IPS-18a (cell line): Measurements from ENCODE around the gene CCDC141.
"Not testable (repeated sequence)": the region's sequence is repeated elsewhere in the genome, so short reads cannot be mapped to it uniquely, and the experiment has no call there.

Source experiments
- H3K27ac ChIP-seq: one replicate; pipeline ENCODE4 v1.5.1; 2013; ENCODE audit warnings: low read length
- H3K27me3 ChIP-seq: one replicate; pipeline ENCODE4 v1.6.1; 2013; ENCODE audit warnings: mild to moderate bottlenecking, low read length; ENCODE audit not compliant: control insufficient read depth, insufficient read depth
- H3K36me3 ChIP-seq: one replicate; pipeline ENCODE4 v1.6.1; 2013; ENCODE audit warnings: low read depth, low read length; ENCODE audit not compliant: control insufficient read depth
- H3K4me1 ChIP-seq: one replicate; pipeline ENCODE4 v1.6.1; 2013; ENCODE audit warnings: low read depth, low read length; ENCODE audit not compliant: control insufficient read depth
- H3K4me3 ChIP-seq: one replicate; pipeline ENCODE4 v1.5.1; 2013; ENCODE audit warnings: low read length
- H3K9ac ChIP-seq: one replicate; pipeline ENCODE4 v1.6.1; 2013; ENCODE audit warnings: mild to moderate bottlenecking, low read length, moderate library complexity
- H3K9me3 ChIP-seq: one replicate; pipeline ENCODE4 v1.6.1; 2013; ENCODE audit warnings: low read depth, low read length; ENCODE audit not compliant: control insufficient read depth

CCDC141 gene

GRCh38 chr2:179068991-179069643, 19.2 kb upstream of the CCDC141 start:
- no peak overlapping the region for H3K4me3 ChIP-seq
- no peaks in the 10 kb centered on the region for H3K9me3 ChIP-seq
- H3K27ac ChIP-seq = no peak overlapping the region
- no peak overlapping the region for H3K9ac ChIP-seq
- H3K36me3 ChIP-seq = no peaks in the 10 kb centered on the region
- H3K4me1 ChIP-seq = no peaks in the 10 kb centered on the region
- no peaks in the 10 kb centered on the region for H3K27me3 ChIP-seq

DNA sequence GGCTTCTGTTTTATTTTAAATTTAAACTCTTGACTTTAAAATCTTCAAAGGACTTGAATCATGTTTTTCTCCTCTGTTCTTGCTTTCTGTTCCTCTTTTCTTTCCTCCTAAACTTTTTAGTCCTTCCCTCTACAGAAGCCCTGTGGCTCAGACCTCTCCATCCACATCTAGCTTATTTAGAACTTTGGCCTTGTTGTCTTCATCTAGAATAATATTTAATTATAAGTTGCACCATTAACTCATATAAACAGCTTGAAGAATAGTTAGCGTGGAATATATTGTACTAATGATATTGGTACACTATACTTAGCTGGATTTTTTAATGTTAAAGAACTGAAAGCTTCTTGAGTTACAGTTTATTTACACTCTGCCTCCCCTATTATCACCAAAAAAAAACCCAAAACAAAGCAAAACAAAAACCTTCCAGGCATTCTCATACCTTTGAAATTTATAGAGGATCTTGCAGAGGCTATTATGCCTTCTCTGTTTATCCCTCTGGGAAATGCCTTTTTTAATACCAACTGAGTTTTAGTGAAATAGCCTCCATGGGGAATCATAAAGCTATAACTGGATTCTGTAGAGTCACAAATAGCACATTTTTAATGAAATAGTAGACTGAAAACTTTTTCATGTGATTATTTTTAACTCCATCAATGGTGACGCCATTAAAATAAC, 9.2 kb upstream of the CCDC141 start:
- H3K36me3 ChIP-seq = no peaks in the 10 kb centered on the region
- no peaks in the 10 kb centered on the region for H3K27me3 ChIP-seq
- H3K9ac ChIP-seq = no peak overlapping the region
- H3K9me3 ChIP-seq = no peaks in the 10 kb centered on the region
- H3K27ac ChIP-seq = no peak overlapping the region
- H3K4me3 ChIP-seq = no peak overlapping the region
- peaks cover 12% of the 10 kb centered on the region for H3K4me1 ChIP-seq

DNA sequence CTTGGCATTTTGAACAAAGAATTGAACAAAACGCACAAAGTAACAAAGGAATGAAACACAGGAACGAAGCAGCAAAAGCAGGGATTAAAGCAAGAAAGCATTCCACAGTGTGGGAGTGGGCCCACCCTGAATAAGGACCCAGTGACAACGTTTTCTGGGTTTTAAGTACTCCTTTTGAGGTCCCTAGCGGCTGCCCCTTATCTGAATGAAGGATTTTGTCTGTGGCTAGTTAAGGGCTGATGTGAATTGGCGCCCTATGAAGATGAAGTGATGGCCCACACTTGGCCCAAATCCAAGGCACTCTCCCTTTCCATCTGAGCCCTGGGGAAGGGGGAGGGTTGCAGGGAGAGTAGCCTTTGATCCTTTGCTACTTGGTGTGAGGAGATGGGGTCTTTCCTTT, 7.8 kb upstream of the CCDC141 start:
- Histone ChIP-seq H3K9ac (no peak overlapping the region), H3K27me3 (no peaks in the 10 kb centered on the region), H3K36me3 (no peaks in the 10 kb centered on the region), H3K4me1 (peaks cover 12% of the 10 kb centered on the region), H3K9me3 (no peaks in the 10 kb centered on the region), H3K27ac (no peak overlapping the region), H3K4me3 (no peak overlapping the region)

DNA sequence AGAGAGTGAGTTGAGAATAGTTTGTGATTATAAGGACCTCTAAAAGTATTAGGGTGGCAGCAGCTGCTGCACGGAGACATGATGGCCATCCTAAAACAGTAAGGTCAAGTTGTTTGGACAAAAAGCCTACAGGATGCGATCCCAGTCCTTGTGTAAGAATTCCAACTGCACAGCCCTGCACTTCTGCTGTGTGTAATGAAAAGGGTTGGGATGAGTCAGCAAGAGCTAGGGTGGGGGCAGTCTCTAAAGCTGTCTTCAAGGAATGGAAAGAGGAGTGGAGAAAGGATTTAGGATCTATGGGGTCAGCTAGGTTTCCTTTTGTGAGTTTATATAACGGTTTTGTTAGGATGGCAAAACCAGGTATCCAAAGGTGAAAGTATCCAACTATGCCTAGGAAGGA, 3.6 kb upstream of the CCDC141 start:
- not testable (repeated sequence) for H3K27me3 ChIP-seq, H3K9me3 ChIP-seq, H3K27ac ChIP-seq, H3K9ac ChIP-seq, H3K36me3 ChIP-seq, H3K4me3 ChIP-seq
- peaks cover 20% of the 10 kb centered on the region for H3K4me1 ChIP-seq

- no peak overlapping the region for H3K4me3 ChIP-seq
- H3K9ac ChIP-seq = no peak overlapping the region
- peaks cover 20% of the 10 kb centered on the region for H3K4me1 ChIP-seq
- no peaks in the 10 kb centered on the region for H3K9me3 ChIP-seq
- no peaks in the 10 kb centered on the region for H3K36me3 ChIP-seq
- H3K27ac ChIP-seq = no peak overlapping the region
- H3K27me3 ChIP-seq = no peaks in the 10 kb centered on the region
These were observed 1.3 kb upstream of the CCDC141 start for GRCh38 chr2:179051250-179051649.

GRCh38 chr2:179050755-179051154, 818 bp upstream of the CCDC141 start:
- Histone ChIP-seq H3K9me3 (no peaks in the 10 kb centered on the region), H3K4me3 (no peak overlapping the region), H3K27me3 (no peaks in the 10 kb centered on the region), H3K27ac (no peak overlapping the region), H3K36me3 (no peaks in the 10 kb centered on the region), H3K9ac (no peak overlapping the region), H3K4me1 (peaks cover 20% of the 10 kb centered on the region)

DNA sequence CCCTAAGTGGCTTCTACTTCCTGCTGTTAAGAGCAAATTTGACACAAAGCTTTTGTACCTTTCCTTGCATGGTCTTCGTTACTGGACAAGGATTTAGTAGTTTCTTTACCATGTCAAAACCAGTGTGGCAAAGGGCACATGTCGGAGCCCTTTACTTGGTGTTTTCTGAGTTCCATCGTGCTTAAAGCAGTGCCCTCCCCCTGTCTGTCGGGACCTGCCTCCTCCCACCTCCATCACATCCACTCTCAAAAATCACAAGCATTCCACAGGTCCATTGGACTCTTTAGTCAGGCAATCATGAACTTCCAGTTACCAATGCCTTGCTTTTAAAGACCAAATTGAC, 763 bp downstream of the CCDC141 start:
- Histone ChIP-seq H3K9ac (no peak overlapping the region), H3K36me3 (no peaks in the 10 kb centered on the region), H3K4me1 (peaks cover 20% of the 10 kb centered on the region), H3K9me3 (no peaks in the 10 kb centered on the region), H3K27ac (no peak overlapping the region), H3K27me3 (no peaks in the 10 kb centered on the region), H3K4me3 (no peak overlapping the region)

- Histone ChIP-seq H3K36me3 (no peaks in the 10 kb centered on the region), H3K27ac (no peak overlapping the region), H3K4me3 (no peak overlapping the region), H3K4me1 (peaks cover 20% of the 10 kb centered on the region), H3K27me3 (no peaks in the 10 kb centered on the region), H3K9ac (no peak overlapping the region), H3K9me3 (no peaks in the 10 kb centered on the region)
These were observed 1.8 kb downstream of the CCDC141 start for GRCh38 chr2:179048099-179048498.

DNA sequence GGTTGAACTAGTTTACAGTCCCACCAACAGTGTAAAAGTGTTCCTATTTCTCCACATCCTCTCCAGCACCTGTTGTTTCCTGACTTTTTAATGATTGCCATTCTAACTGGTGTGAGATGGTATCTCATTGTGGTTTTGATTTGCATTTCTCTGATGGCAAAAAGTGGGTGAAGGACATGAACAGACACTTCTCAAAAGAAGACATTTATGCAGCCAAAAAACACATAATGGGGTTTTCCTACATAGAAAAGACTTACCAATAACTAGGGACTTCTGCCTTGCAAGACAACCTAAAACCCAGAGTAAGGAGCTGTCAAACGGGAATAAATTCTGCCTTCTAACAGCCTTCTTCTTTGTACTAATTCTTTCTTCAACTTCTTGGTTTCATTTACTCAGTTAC, 4.3 kb downstream of the CCDC141 start:
- H3K9ac ChIP-seq, H3K4me3 ChIP-seq, H3K27ac ChIP-seq, H3K9me3 ChIP-seq, H3K27me3 ChIP-seq, H3K36me3 ChIP-seq: not testable (repeated sequence)
- peaks cover 12% of the 10 kb centered on the region for H3K4me1 ChIP-seq

DNA sequence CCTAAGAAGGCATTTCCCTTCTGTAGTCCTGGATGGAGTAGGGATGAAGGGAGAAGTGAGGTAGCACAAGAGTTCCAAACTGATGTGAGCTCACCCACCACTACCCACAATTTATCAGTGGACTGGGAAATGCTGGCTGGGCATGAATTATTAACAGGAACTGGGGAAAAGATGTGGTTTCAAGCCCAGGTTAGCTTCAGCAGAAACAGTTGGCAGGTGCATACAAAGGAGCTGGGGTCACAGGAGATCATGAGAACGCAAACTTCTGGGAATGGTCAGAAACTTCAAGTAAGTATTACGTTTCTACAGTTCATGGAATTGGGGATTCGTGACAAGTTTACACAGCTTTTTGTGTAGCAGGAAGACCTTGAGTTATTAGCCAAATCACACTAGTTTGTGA, 5.4 kb downstream of the CCDC141 start:
- no peak overlapping the region for H3K27ac ChIP-seq
- H3K4me1 ChIP-seq = peaks cover 11% of the 10 kb centered on the region
- H3K36me3 ChIP-seq = no peaks in the 10 kb centered on the region
- no peak overlapping the region for H3K9ac ChIP-seq
- H3K4me3 ChIP-seq = no peak overlapping the region
- no peaks in the 10 kb centered on the region for H3K9me3 ChIP-seq
- H3K27me3 ChIP-seq = no peaks in the 10 kb centered on the region

DNA sequence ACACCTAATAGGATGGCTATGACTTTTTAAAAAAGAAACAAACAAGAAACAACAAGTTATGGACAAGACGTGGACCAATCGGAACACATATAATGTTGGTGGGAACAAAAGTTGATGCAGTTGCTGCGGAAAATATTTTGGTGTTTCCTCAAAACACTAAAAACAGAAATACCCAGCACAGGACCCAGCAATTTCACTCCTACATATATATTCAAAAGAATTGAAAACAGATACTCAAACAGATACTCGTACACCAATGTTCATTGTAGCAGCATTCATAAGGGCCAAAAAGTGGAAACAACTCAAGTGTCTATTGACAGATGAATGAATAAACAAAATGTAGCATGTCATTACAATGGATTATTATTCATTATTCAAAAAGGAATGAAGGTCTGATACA, 12.1 kb downstream of the CCDC141 start:
- Histone ChIP-seq H3K4me1 (no peaks in the 10 kb centered on the region), H3K4me3 (no peak overlapping the region), H3K9ac (no peak overlapping the region), H3K27me3 (no peaks in the 10 kb centered on the region), H3K36me3 (no peaks in the 10 kb centered on the region), H3K9me3 (no peaks in the 10 kb centered on the region), H3K27ac (no peak overlapping the region)

- no peak overlapping the region for H3K27ac ChIP-seq
- H3K36me3 ChIP-seq = no peaks in the 10 kb centered on the region
- H3K9ac ChIP-seq = no peak overlapping the region
These were observed 13.5 kb downstream of the CCDC141 start for GRCh38 chr2:179036353-179036905.

More at GRCh38 chr2:179036353-179036905, 13.5 kb downstream of the CCDC141 start:
- Histone ChIP-seq H3K27me3 (no peaks in the 10 kb centered on the region), H3K4me1 (peaks cover 7% of the 10 kb centered on the region), H3K4me3 (no peak overlapping the region), H3K9me3 (no peaks in the 10 kb centered on the region)
